GM12891 (cell line): ENCODE data around the gene MAP1S.

Source experiments
- POLR2A ChIP-seq: IDR thresholded peaks from 2 replicates; pipeline ENCODE4 v1.6.1; 2011; ENCODE audit warnings: low read depth, low read length, control low read depth
- POLR2AphosphoS5 ChIP-seq: IDR thresholded peaks from 2 replicates; pipeline ENCODE4 v1.6.1; 2011; ENCODE audit warnings: low read depth, low read length, control low read depth

- no peak for TF ChIP-seq POLR2AphosphoS5
- no peak for TF ChIP-seq POLR2A
Measured at GRCh38 chr19:17711851-17712250, 7.4 kb upstream of the MAP1S start.
